Liver (tissue), 9 donors: Measurements from ENCODE around the gene GRAMD1C. TPM values are rescaled to one million over a fixed set of nuclear protein-coding genes. Genes with fewer than 3 reads are reported as not detected.

ENCODE experiments used
- DNase-seq: peaks from one replicate; pipeline ENCODE4 v3.0.0-alpha.2; 2017; ENCODE audit warnings: low spot score
- H3K27ac ChIP-seq, 2 donors: one replicate each; pipeline ENCODE4 v1.7.0; 2013; ENCODE audit warnings: inconsistent platforms in 2 of 2, low read length in 2 of 2, control low read depth in 1 of 2, low read depth in 1 of 2, mild to moderate bottlenecking in 1 of 2
- H3K27me3 ChIP-seq, 4 donors: one replicate each; pipeline versions ENCODE4 v1.6.1 to v1.7.0; 2013; ENCODE audit warnings: low read length in 3 of 4, inconsistent platforms in 1 of 4, mild to moderate bottlenecking in 1 of 4, moderate library complexity in 1 of 4; ENCODE audit not compliant: control insufficient read depth in 4 of 4, insufficient read depth in 4 of 4
- H3K36me3 ChIP-seq, 4 donors: one replicate each; pipeline versions ENCODE4 v1.6.1 to v1.7.0; 2013; ENCODE audit warnings: low read length in 3 of 4, mild to moderate bottlenecking in 3 of 4, low read depth in 1 of 4, moderate library complexity in 1 of 4; ENCODE audit not compliant: control insufficient read depth in 4 of 4, insufficient read depth in 3 of 4
- H3K4me1 ChIP-seq, 4 donors: one replicate each; pipeline versions ENCODE4 v1.6.1 to v1.7.0; 2013; ENCODE audit warnings: low read length in 3 of 4, mild to moderate bottlenecking in 3 of 4, moderate library complexity in 1 of 4; ENCODE audit not compliant: control insufficient read depth in 4 of 4, insufficient read depth in 4 of 4
- H3K4me3 ChIP-seq, 3 donors: one replicate each; pipeline versions ENCODE4 v1.6.1 to v1.7.0; 2013; ENCODE audit warnings: low read length in 3 of 3, control low read depth in 1 of 3, low read depth in 1 of 3, mild to moderate bottlenecking in 1 of 3
- H3K9ac ChIP-seq, 2 donors: one replicate each; pipeline ENCODE4 v1.7.0; 2013; ENCODE audit warnings: low read length in 2 of 2, mild to moderate bottlenecking in 2 of 2, moderate library complexity in 2 of 2, control low read depth in 1 of 2, low read depth in 1 of 2
- H3K9me3 ChIP-seq, 4 donors: one replicate each; pipeline versions ENCODE4 v1.6.1 to v1.7.0; 2013; ENCODE audit warnings: low read length in 3 of 4; ENCODE audit not compliant: control insufficient read depth in 4 of 4
- CTCF ChIP-seq: fragments of 150-350 bp; IDR thresholded peaks from 2 replicates; pipeline ENCODE4 v1.5.1; 2017; ENCODE audit warnings: improper control_type of control experiment, low read depth, low read length; ENCODE audit not compliant: missing input control
- EGR1 ChIP-seq, 2 donors: IDR thresholded peaks; 2 replicates each; pipeline ENCODE4 v1.6.1; 2016 to 2018; ENCODE audit warnings: antibody characterized with exemption in 2 of 2, low read depth in 2 of 2
- FOXA1 ChIP-seq: IDR thresholded peaks from 2 replicates; pipeline ENCODE4 v1.6.1; 2016; ENCODE audit warnings: antibody characterized with exemption
- FOXA2 ChIP-seq: IDR thresholded peaks from 2 replicates; pipeline ENCODE4 v1.6.1; 2016; ENCODE audit warnings: antibody characterized with exemption
- GABPA ChIP-seq, 2 donors: IDR thresholded peaks in 1 of 2; conservative IDR thresholded peaks in 1 of 2; 2 replicates each; pipeline ENCODE4 v1.6.1; 2016; ENCODE audit warnings: antibody characterized with exemption in 2 of 2, mild to moderate bottlenecking in 1 of 2, moderate library complexity in 1 of 2
- HNF4A ChIP-seq, 2 donors: conservative IDR thresholded peaks; 2 replicates each; pipeline ENCODE4 v1.6.1; 2016; ENCODE audit warnings: antibody characterized with exemption in 2 of 2, mild to moderate bottlenecking in 2 of 2
- HNF4G ChIP-seq: IDR thresholded peaks from 2 replicates; pipeline ENCODE4 v1.6.1; 2016; ENCODE audit warnings: antibody characterized with exemption
- JUND ChIP-seq, 2 donors: IDR thresholded peaks; 2 replicates each; pipeline ENCODE4 v1.6.1; 2016; ENCODE audit warnings: antibody characterized with exemption in 2 of 2
- NR2F2 ChIP-seq: IDR thresholded peaks from 2 replicates; pipeline ENCODE4 v1.6.1; 2016; ENCODE audit warnings: antibody characterized with exemption
- RAD21 ChIP-seq, 2 donors: IDR thresholded peaks; 2 replicates each; pipeline ENCODE4 v1.6.1; 2016; ENCODE audit warnings: antibody characterized with exemption in 2 of 2, mild to moderate bottlenecking in 2 of 2
- REST ChIP-seq: IDR thresholded peaks from 2 replicates; pipeline ENCODE4 v1.6.1; 2016; ENCODE audit warnings: antibody characterized with exemption, mild to moderate bottlenecking
- RXRA ChIP-seq, 2 donors: IDR thresholded peaks; 2 replicates each; pipeline ENCODE4 v1.6.1; 2017 to 2018; ENCODE audit warnings: antibody characterized with exemption in 2 of 2, mild to moderate bottlenecking in 1 of 2
- SP1 ChIP-seq: IDR thresholded peaks from 2 replicates; pipeline ENCODE4 v1.6.1; 2018; ENCODE audit warnings: antibody characterized with exemption, mild to moderate bottlenecking
- TAF1 ChIP-seq: conservative IDR thresholded peaks from 2 replicates; pipeline ENCODE4 v1.6.1; 2016; ENCODE audit warnings: antibody characterized with exemption, mild to moderate bottlenecking
- YY1 ChIP-seq: IDR thresholded peaks from 2 replicates; pipeline ENCODE4 v1.6.1; 2016; ENCODE audit warnings: antibody characterized with exemption, mild to moderate bottlenecking
- ZBTB33 ChIP-seq: IDR thresholded peaks from 2 replicates; pipeline ENCODE4 v1.6.1; 2016; ENCODE audit warnings: antibody characterized with exemption
- WGBS: extraction: QIAGEN DNeasy Blood & Tissue Kit; methylation state at CpG from one replicate; pipeline ENCODE4 v1.1.7; 2013; 5-methylcytosine and 5-hydroxymethylcytosine counted together
- polyA plus RNA-seq, 2 donors: library from polyadenylated mRNA; stranded (reverse) in 1 of 2; unstranded in 1 of 2; fragments of 200-250 nt in 1 of 2; fragments of >200 nt in 1 of 2; fragmentation: Nextera tagmentation in 1 of 2; extraction: Ambion mirVana in 1 of 2; gene quantifications; one replicate each; pipeline versions ENCODE4 v1.2.1 to v1.2.3, GENCODE V29; 2013 to 2015
- total RNA-seq, 2 donors: library from RNA; depleted of rRNA; stranded (reverse); fragments of >200 nt; gene quantifications; one replicate each; pipeline ENCODE4 v1.2.3, GENCODE V29; 2014
- TF ChIP-seq, protein P1 (sequence below): IDR thresholded peaks from 2 replicates; pipeline ENCODE4 v1.6.1; 2016; ENCODE audit warnings: antibody characterized with exemption
- TF ChIP-seq, protein P2 (sequence below): IDR thresholded peaks from 2 replicates; pipeline ENCODE4 v1.6.1; 2016; ENCODE audit warnings: antibody characterized with exemption
- donor health status: healthy.
- donor health status: healthy.
- donor health status: healthy.
- donor health status: healthy.
- donor health status: healthy.

GRAMD1C gene
- total and polyA plus RNA-seq, 4 donors, result 2.3 to 17.0 (median 6.2) TPM

DNA sequence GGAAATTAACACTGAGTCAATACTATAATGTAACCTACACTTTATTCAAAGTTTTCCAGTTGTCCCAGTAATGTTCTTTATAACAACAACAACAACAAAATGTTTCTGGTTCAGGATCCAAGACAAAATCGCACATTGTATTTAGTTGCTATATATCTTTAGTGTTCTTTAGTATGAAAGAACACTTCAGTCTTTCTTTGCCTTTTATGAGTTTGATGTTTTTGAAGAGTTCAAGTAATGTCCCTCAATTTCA lies 7.6 kb upstream of the GRAMD1C start:
- H3K9me3 ChIP-seq, result no peaks in the 10 kb centered on the region
- 0% methylated on average over 1 of the region's 1 CpG for WGBS
- H3K27ac ChIP-seq, result no peak overlapping the region
- DNase-seq, result no peak
- H3K4me1 ChIP-seq, result peaks cover 0 to 8% (median 0%) of the 10 kb centered on the region in 4 donors
- no peak overlapping the region for H3K9ac ChIP-seq
- H3K27me3 ChIP-seq, result no peaks in the 10 kb centered on the region
- no peaks in the 10 kb centered on the region for H3K36me3 ChIP-seq
- no peak overlapping the region for H3K4me3 ChIP-seq
- TF ChIP-seq EGR1 (IDR thresholded peaks at IDR 0.05; ENCODE audit: low read depth in 2 of 2), result no peak
- no peak for TF ChIP-seq HNF4G
- no peak for TF ChIP-seq JUND (IDR thresholded peaks at IDR 0.05)
- TF ChIP-seq REST, result no peak
- TF ChIP-seq TAF1, result no peak
- no peak for TF ChIP-seq RAD21 (IDR thresholded peaks at IDR 0.05)
- TF ChIP-seq, protein P1, sequence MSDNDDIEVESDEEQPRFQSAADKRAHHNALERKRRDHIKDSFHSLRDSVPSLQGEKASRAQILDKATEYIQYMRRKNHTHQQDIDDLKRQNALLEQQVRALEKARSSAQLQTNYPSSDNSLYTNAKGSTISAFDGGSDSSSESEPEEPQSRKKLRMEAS, result no peak
- no peak for TF ChIP-seq SP1
- no peak for TF ChIP-seq FOXA2
- no peak for TF ChIP-seq GABPA (IDR thresholded peaks at IDR 0.05 in 1 of 2, conservative IDR thresholded peaks at IDR 0.05 in 1 of 2)
- TF ChIP-seq HNF4A (conservative IDR thresholded peaks at IDR 0.05), result no peak
- no peak for TF ChIP-seq YY1
- TF ChIP-seq, protein P2, sequence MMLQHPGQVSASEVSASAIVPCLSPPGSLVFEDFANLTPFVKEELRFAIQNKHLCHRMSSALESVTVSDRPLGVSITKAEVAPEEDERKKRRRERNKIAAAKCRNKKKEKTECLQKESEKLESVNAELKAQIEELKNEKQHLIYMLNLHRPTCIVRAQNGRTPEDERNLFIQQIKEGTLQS, result no peak
- no peak for TF ChIP-seq FOXA1
- no peak for TF ChIP-seq ZBTB33
- no peak for TF ChIP-seq CTCF
- no peak for TF ChIP-seq NR2F2
- no peak for TF ChIP-seq RXRA (IDR thresholded peaks at IDR 0.05)
